MCF 10A (cell line): ENCODE measurements around the gene UPK1B. TPM values are rescaled to one million over a fixed set of nuclear protein-coding genes. Genes with fewer than 3 reads are reported as not detected.

Experiments used
- BruUV-seq: library from RNA; stranded (reverse); fragments of 400-500 nt; replicated peaks from 2 replicates; lab custom pipeline; 2021; lab: Mats Ljungman, UMichigan
- CTCF ChIA-PET: fragments of 300-600 bp; sonication (Branson Sonifier 250); formaldehyde crosslinking; extraction: SDS; loops from one replicate; lab custom pipeline; 2021; ENCODE audit warnings: antibody characterized with exemption, inconsistent platforms; lab: Yijun Ruan, JAX
- POLR2A ChIA-PET: fragments of 300-600, 350-650 bp; sonication (Branson Sonifier 250); formaldehyde crosslinking; extraction: SDS; loops from one replicate; lab custom pipeline; 2020; ENCODE audit warnings: antibody characterized with exemption, inconsistent platforms; lab: Yijun Ruan, JAX
- DNase-seq: peaks from one replicate; pipeline ENCODE4 v3.0.0-alpha.2; 2018; ENCODE audit not compliant: unreplicated experiment
- H3K27ac Mint-ChIP-seq: one replicate; pipeline ENCODE4 v1.8.0; 2022; ENCODE audit warnings: mild to moderate bottlenecking, low read depth, mixed read lengths; ENCODE audit not compliant: unreplicated experiment
- H3K27me3 Mint-ChIP-seq: one replicate; pipeline ENCODE4 v1.8.0; 2022; ENCODE audit warnings: mixed read lengths; ENCODE audit not compliant: insufficient read depth, unreplicated experiment
- H3K36me3 Mint-ChIP-seq: one replicate; pipeline ENCODE4 v1.8.0; 2022; ENCODE audit warnings: mild to moderate bottlenecking, moderate library complexity, mixed read lengths; ENCODE audit not compliant: insufficient read depth, unreplicated experiment
- H3K4me1 Mint-ChIP-seq: one replicate; pipeline ENCODE4 v1.8.0; 2022; ENCODE audit warnings: mixed read lengths; ENCODE audit not compliant: insufficient read depth, unreplicated experiment
- H3K4me3 Mint-ChIP-seq: one replicate; pipeline ENCODE4 v1.8.0; 2022; ENCODE audit warnings: mild to moderate bottlenecking, moderate library complexity, mixed read lengths; ENCODE audit not compliant: unreplicated experiment
- H3K9me3 Mint-ChIP-seq: one replicate; pipeline ENCODE4 v1.8.0; 2022; ENCODE audit warnings: mixed read lengths; ENCODE audit not compliant: unreplicated experiment
- CTCF ChIP-seq: fragments of 200-600 bp; IDR thresholded peaks from one replicate; pipeline ENCODE4 v1.8.0; 2022; ENCODE audit warnings: antibody characterized with exemption, mild to moderate bottlenecking; ENCODE audit not compliant: unreplicated experiment
- intact Hi-C: fragments of 100-400 bp; cut with micrococcal nuclease; formaldehyde crosslinking; loops from 2 replicates; pipeline ENCODE4 v1.14.1; 2022
- total RNA-seq: library from RNA; stranded (reverse); gene quantifications from 2 replicates; pipeline ENCODE4 v1.2.3, GENCODE V29; 2022

The UPK1B gene
- total RNA-seq, 1 experiment from 2014 or later, result not detected

- no peak for TF ChIP-seq CTCF
- Mint-ChIP-seq H3K4me1 (peaks cover 12% of the 10 kb centered on the region), H3K27ac (peak overlapping the region; percentile 92), H3K36me3 (peaks cover 48% of the 10 kb centered on the region), H3K27me3 (no peaks in the 10 kb centered on the region), H3K4me3 (no peak overlapping the region), H3K9me3 (no peaks in the 10 kb centered on the region)
- intact Hi-C loops, result no loop called here
- ChIA-PET CTCF (interaction anchor here (0.6 to 0.7 kb wide), 2 partner anchors 12 to 613 kb away, joined by 3 read pairs; no protein-coding TSS in a partner anchor), POLR2A (interaction anchor here (1.0 to 1.2 kb wide), 2 partner anchors 28 to 59 kb away, joined by 3 read pairs; no protein-coding TSS in a partner anchor)
- no TSS peak for BruUV-seq
- no peak for DNase-seq
Observed at GRCh38 chr3:119234610-119235009, 61.2 kb downstream of the UPK1B start.

- Mint-ChIP-seq H3K27ac (peak overlapping the region; percentile 92), H3K4me1 (peaks cover 17% of the 10 kb centered on the region), H3K9me3 (no peaks in the 10 kb centered on the region), H3K27me3 (no peaks in the 10 kb centered on the region), H3K36me3 (peaks cover 43% of the 10 kb centered on the region), H3K4me3 (peak overlapping the region; percentile 19)
- peak; percentile 11 for DNase-seq
- TF ChIP-seq CTCF, result no peak
- no TSS peak for BruUV-seq
- ChIA-PET POLR2A (interaction anchor here (1.0 to 1.2 kb wide), 2 partner anchors 28 to 60 kb away, joined by 3 read pairs; no protein-coding TSS in a partner anchor), CTCF (interaction anchor here (0.6 to 0.7 kb wide), 2 partner anchors 13 to 613 kb away, joined by 3 read pairs; no protein-coding TSS in a partner anchor)
- intact Hi-C loops, result no loop called here
Observed at GRCh38 chr3:119235151-119235550, 61.8 kb downstream of the UPK1B start.

GRCh38 chr3:119236756-119237155, 63.4 kb downstream of the UPK1B start:
- no peak for DNase-seq
- Mint-ChIP-seq H3K4me3 (no peak overlapping the region), H3K27ac (peak overlapping the region; percentile 92), H3K36me3 (peaks cover 36% of the 10 kb centered on the region), H3K27me3 (no peaks in the 10 kb centered on the region), H3K4me1 (peaks cover 18% of the 10 kb centered on the region), H3K9me3 (no peaks in the 10 kb centered on the region)
- BruUV-seq, result no TSS peak
- ChIA-PET POLR2A (interaction anchor here (0.6 to 1.2 kb wide), 8 partner anchors 30 to 557 kb away, joined by 3 to 4 read pairs (median 3); no protein-coding TSS in a partner anchor), CTCF (interaction anchor here (1.3 to 1.7 kb wide), 3 partner anchors 26 to 444 kb away, joined by 3 to 6 read pairs (median 5); no protein-coding TSS in a partner anchor)
- TF ChIP-seq CTCF, result no peak
- intact Hi-C loops, result no loop called here

GRCh38 chr3:119237299-119237698, 63.9 kb downstream of the UPK1B start:
- ChIA-PET POLR2A (interaction anchor here (0.6 to 1.2 kb wide), 7 partner anchors 30 to 557 kb away, joined by 3 to 4 read pairs (median 3); no protein-coding TSS in a partner anchor), CTCF (interaction anchor here (0.6 to 1.7 kb wide), 6 partner anchors 27 to 443 kb away, joined by 3 to 6 read pairs (median 3); partner anchors contain the start of gene TEX55)
- TF ChIP-seq CTCF, result no peak
- no peak overlapping the region for H3K4me3 Mint-ChIP-seq
- intact Hi-C loops, result no loop called here
- H3K36me3 Mint-ChIP-seq, result peaks cover 34% of the 10 kb centered on the region
- peaks cover 18% of the 10 kb centered on the region for H3K4me1 Mint-ChIP-seq
- no peaks in the 10 kb centered on the region for H3K9me3 Mint-ChIP-seq
- BruUV-seq, result no TSS peak
- no peaks in the 10 kb centered on the region for H3K27me3 Mint-ChIP-seq
- no peak for DNase-seq
- H3K27ac Mint-ChIP-seq, result no peak overlapping the region
